CD14-positive monocyte (primary cell): ENCODE measurements around the gene CENPS. TPM values are rescaled to one million over a fixed set of nuclear protein-coding genes. Genes with fewer than 3 reads are reported as not detected.

Experiments used
- DNase-seq, 3 donors: peaks; one replicate each; pipeline ENCODE4 v3.0.0-alpha.2; 2011 to 2022
- H2AFZ ChIP-seq: 2 replicates; pipeline ENCODE4 v1.6.0; 2012; ENCODE audit warnings: mild to moderate bottlenecking, low read depth, low read length, inconsistent platforms; ENCODE audit not compliant: insufficient read depth, poor library complexity, severe bottlenecking
- H3K27ac ChIP-seq, 2 donors: 1 replicate in 1 of 2; 2 replicates in 1 of 2; pipeline ENCODE4 v1.5.1; 2012 to 2013; ENCODE audit warnings: low read length in 2 of 2, control low read depth in 1 of 2, inconsistent platforms in 1 of 2, low read depth in 1 of 2, mild to moderate bottlenecking in 1 of 2
- H3K27me3 ChIP-seq, 2 donors: one replicate each; pipeline versions ENCODE4 v1.6.0 to v1.6.1; 2011 to 2013; ENCODE audit warnings: low read length in 2 of 2; ENCODE audit not compliant: control insufficient read depth in 2 of 2, insufficient read depth in 2 of 2
- H3K36me3 ChIP-seq, 2 donors: replicated peaks in 1 of 2; 1 replicate in 1 of 2; 2 replicates in 1 of 2; pipeline versions ENCODE4 v1.5.1 to v1.6.1; 2012 to 2013; ENCODE audit warnings: low read length in 2 of 2, control low read depth in 1 of 2, inconsistent platforms in 1 of 2, mild to moderate bottlenecking in 1 of 2; ENCODE audit not compliant: insufficient read depth in 2 of 2, control insufficient read depth in 1 of 2
- H3K4me1 ChIP-seq, 2 donors: 1 replicate in 1 of 2; 2 replicates in 1 of 2; pipeline versions ENCODE4 v1.5.1 to v1.6.1; 2012 to 2013; ENCODE audit warnings: low read length in 2 of 2, control low read depth in 1 of 2, inconsistent platforms in 1 of 2, mild to moderate bottlenecking in 1 of 2, moderate library complexity in 1 of 2; ENCODE audit not compliant: insufficient read depth in 2 of 2, control insufficient read depth in 1 of 2
- H3K4me2 ChIP-seq: replicated peaks from 2 replicates; pipeline ENCODE3; 2012; ENCODE audit warnings: low read length, moderate library complexity, mild to moderate bottlenecking; ENCODE audit not compliant: poor library complexity, severe bottlenecking; ENCODE audit errors: extremely low read depth
- H3K4me3 ChIP-seq, 3 experiments: fragments of 200-600 bp in 1 of 3; sonication (generic) in 1 of 3; replicated peaks in 1 of 3; 1 replicate in 2 of 3; 2 replicates in 1 of 3; pipeline ENCODE4 v1.5.1; 2011 to 2013; ENCODE audit warnings: low read length in 3 of 3, mild to moderate bottlenecking in 3 of 3, control low read depth in 2 of 3, low read depth in 2 of 3, inconsistent platforms in 1 of 3, moderate library complexity in 1 of 3
- H3K79me2 ChIP-seq: 2 replicates; pipeline ENCODE4 v1.6.0; 2012; ENCODE audit warnings: mild to moderate bottlenecking, control low read depth, inconsistent platforms, low read length, moderate library complexity; ENCODE audit not compliant: insufficient read depth
- H3K9ac ChIP-seq: 2 replicates; pipeline ENCODE4 v1.6.0; 2017; ENCODE audit warnings: low read length, mild to moderate bottlenecking; ENCODE audit not compliant: insufficient read depth, poor library complexity, severe bottlenecking
- H3K9me3 ChIP-seq, 2 donors: replicated peaks in 1 of 2; 1 replicate in 1 of 2; 2 replicates in 1 of 2; pipeline versions ENCODE4 v1.5.1 to v1.6.1; 2012 to 2013; ENCODE audit warnings: low read length in 2 of 2, control low read depth in 1 of 2; ENCODE audit not compliant: control insufficient read depth in 1 of 2, insufficient read depth in 1 of 2
- H4K20me1 ChIP-seq: 2 replicates; pipeline ENCODE4 v1.6.0; 2012; ENCODE audit warnings: mild to moderate bottlenecking, low read length, control low read depth, moderate library complexity; ENCODE audit not compliant: insufficient read depth
- H3K27ac Mint-ChIP-seq, 7 donors: one replicate each; pipeline ENCODE4 v1.8.0; 2020; ENCODE audit warnings: mild to moderate bottlenecking in 7 of 7, mixed read lengths in 7 of 7, moderate library complexity in 6 of 7, inconsistent platforms in 2 of 7
- H3K27me3 Mint-ChIP-seq, 3 donors: one replicate each; pipeline ENCODE4 v1.8.0; 2021 to 2022; ENCODE audit warnings: low read depth in 3 of 3, mild to moderate bottlenecking in 3 of 3, mixed read lengths in 3 of 3, moderate library complexity in 3 of 3, inconsistent platforms in 1 of 3
- H3K36me3 Mint-ChIP-seq, 2 donors: one replicate each; pipeline ENCODE4 v1.8.0; 2020; ENCODE audit warnings: mixed read lengths in 2 of 2, inconsistent platforms in 1 of 2, mild to moderate bottlenecking in 1 of 2
- H3K4me1 Mint-ChIP-seq: one replicate; pipeline ENCODE4 v1.8.0; 2020; ENCODE audit warnings: mild to moderate bottlenecking, mixed read lengths
- H3K4me3 Mint-ChIP-seq, 2 donors: one replicate each; pipeline ENCODE4 v1.8.0; 2020; ENCODE audit warnings: mild to moderate bottlenecking in 2 of 2, mixed read lengths in 2 of 2, moderate library complexity in 1 of 2
- H3K9me3 Mint-ChIP-seq, 7 donors: one replicate each; pipeline ENCODE4 v1.8.0; 2020 to 2022; ENCODE audit warnings: mixed read lengths in 7 of 7, mild to moderate bottlenecking in 6 of 7, moderate library complexity in 6 of 7, inconsistent platforms in 2 of 7
- CTCF ChIP-seq: fragments of 200-600 bp; IDR thresholded peaks from one replicate; pipeline ENCODE4 v1.8.0; 2022; ENCODE audit warnings: antibody characterized with exemption, mild to moderate bottlenecking
- WGBS: methylation state at CpG from one replicate; pipeline ENCODE4 v1.1.5; 2013; ENCODE audit warnings: missing lambda C conversion rate; ENCODE audit not compliant: insufficient coverage; 5-methylcytosine and 5-hydroxymethylcytosine counted together
- intact Hi-C, 2 donors: fragments of 100-400 bp; cut with micrococcal nuclease; formaldehyde crosslinking; loops; one replicate each; pipeline versions ENCODE4 v1.15.0 to v1.15.1; 2023
- polyA plus RNA-seq, 3 donors: library from polyadenylated mRNA; depleted of rRNA in 1 of 3; unstranded in 2 of 3; stranded (reverse) in 1 of 3; fragments of 300-500 nt in 2 of 3; fragments of >200 nt in 1 of 3; fragmentation: Illumina TruSeq in 2 of 3; gene quantifications; 1 replicate in 2 of 3; 2 replicates in 1 of 3; pipeline ENCODE4 v1.2.3, GENCODE V29; 2012 to 2021

Gene CENPS
- polyA plus RNA-seq, 3 donors, result 0.48 to 3.5 (median 2.5) TPM

DNA sequence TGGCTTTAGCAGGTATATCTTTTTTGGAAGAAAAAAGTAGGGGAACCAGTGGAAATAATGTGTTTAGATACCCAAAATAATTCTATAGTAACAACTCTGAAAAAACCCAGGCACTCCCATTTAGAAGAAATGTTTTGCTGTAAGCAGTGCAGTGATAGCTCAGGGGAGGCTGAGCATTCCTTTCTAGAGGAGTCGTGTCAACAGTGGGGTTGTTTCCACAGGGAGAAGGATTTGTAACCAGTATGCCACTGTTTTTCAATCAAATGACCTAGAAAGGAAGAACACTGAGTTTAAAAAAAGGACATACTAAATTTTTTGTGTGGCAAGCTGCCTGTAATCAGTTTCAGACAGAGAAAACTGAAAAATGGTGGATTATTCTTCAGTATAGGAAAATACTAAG lies 29.0 kb upstream of the CENPS start:
- Histone ChIP-seq H3K27me3 (no peaks in the 10 kb centered on the region), H3K9me3 (no peaks in the 10 kb centered on the region), H2AFZ (no peak overlapping the region), H3K4me1 (peaks cover 25 to 31% of the 10 kb centered on the region in 2 donors), H4K20me1 (peaks cover 59% of the 10 kb centered on the region), H3K36me3 (peaks cover 39 to 50% of the 10 kb centered on the region in 2 donors), H3K79me2 (peaks cover 90% of the 10 kb centered on the region), H3K4me3 (peak overlapping the region in 1 of 3 experiments; percentile 98), H3K4me2 (peak overlapping the region; percentile 98), H3K9ac (peak overlapping the region; percentile 85), H3K27ac (peak overlapping the region; percentile 65 to 83)
- peak overlapping the region; percentile 87 to 98 (median 96) for H3K27ac Mint-ChIP-seq
- peaks cover 42 to 52% of the 10 kb centered on the region in 2 donors for H3K36me3 Mint-ChIP-seq
- TF ChIP-seq CTCF, result no peak
- peaks cover 0 to 4% (median 0%) of the 10 kb centered on the region in 7 donors for H3K9me3 Mint-ChIP-seq
- peak overlapping the region; percentile 94 to 99 for H3K4me3 Mint-ChIP-seq
- peaks cover 38% of the 10 kb centered on the region for H3K4me1 Mint-ChIP-seq
- WGBS, result 57% methylated on average over 1 of the region's 1 CpG
- intact Hi-C loops, result no loop called here
- no peaks in the 10 kb centered on the region for H3K27me3 Mint-ChIP-seq
- no peak for DNase-seq

- no peak overlapping the region for H3K4me3 Mint-ChIP-seq
Measured at GRCh38 chr1:10402729-10403274, 27.4 kb upstream of the CENPS start.

More at GRCh38 chr1:10402729-10403274, 27.4 kb upstream of the CENPS start:
- 99% methylated on average over 7 of the region's 9 CpGs for WGBS
- Histone ChIP-seq H3K36me3 (peaks cover 55 to 66% of the 10 kb centered on the region in 2 donors), H4K20me1 (peaks cover 74% of the 10 kb centered on the region), H3K79me2 (peaks cover 93% of the 10 kb centered on the region), H3K4me3 (no peak overlapping the region), H2AFZ (no peak overlapping the region), H3K27ac (peak overlapping the region in 1 of 2 donors; percentile 59), H3K4me2 (no peak overlapping the region), H3K27me3 (no peaks in the 10 kb centered on the region), H3K4me1 (peaks cover 24 to 30% of the 10 kb centered on the region in 2 donors), H3K9me3 (no peaks in the 10 kb centered on the region), H3K9ac (no peak overlapping the region)
- Mint-ChIP-seq H3K36me3 (peaks cover 54 to 68% of the 10 kb centered on the region in 2 donors), H3K9me3 (peaks cover 0 to 4% (median 0%) of the 10 kb centered on the region in 7 donors), H3K27me3 (no peaks in the 10 kb centered on the region), H3K4me1 (peaks cover 28% of the 10 kb centered on the region), H3K27ac (peak overlapping the region in 4 of 7 donors; percentile 4 to 75 (median 52))
- DNase-seq, result no peak
- TF ChIP-seq CTCF, result no peak
- intact Hi-C loops, result no loop called here
